OCI-LY3 (cell line): ENCODE data around the gene EIF4G1.

Source experiments
- H2AFZ ChIP-seq: fragments of 200-600, 300-600 bp; shearing (Covaris generic); 2 replicates; pipeline ENCODE4 v1.6.0; 2014; ENCODE audit warnings: antibody characterized with exemption, low read depth, low read length
- H3K27ac ChIP-seq: fragments of 200-600, 300-600 bp; sonication (generic); 2 replicates; pipeline ENCODE4 v1.5.1; 2014; ENCODE audit warnings: mild to moderate bottlenecking, low read length, moderate library complexity, mixed read lengths
- H3K27me3 ChIP-seq: fragments of 200-600, 300-600 bp; sonication (generic); 2 replicates; pipeline ENCODE4 v1.6.1; 2014; ENCODE audit warnings: low read depth, low read length, mixed read lengths
- H3K36me3 ChIP-seq: fragments of 200-600, 300-600 bp; sonication (generic); replicated peaks from 2 replicates; pipeline ENCODE3; 2014; ENCODE audit warnings: low read depth, low read length, mixed read lengths
- H3K4me1 ChIP-seq: fragments of 300-600, 200-600 bp; sonication (generic); 2 replicates; pipeline ENCODE4 v1.6.1; 2014; ENCODE audit warnings: low read length, mixed read lengths
- H3K4me2 ChIP-seq: fragments of 200-600, 300-600 bp; sonication (generic); 2 replicates; pipeline ENCODE4 v1.6.1; 2014; ENCODE audit warnings: low read length, mixed read lengths
- H3K4me3 ChIP-seq: fragments of 300-600, 200-600 bp; sonication (generic); 2 replicates; pipeline ENCODE4 v1.5.1; 2014; ENCODE audit warnings: antibody characterized with exemption, mild to moderate bottlenecking, low read length, moderate library complexity
- H3K79me2 ChIP-seq: fragments of 300-600, 200-600 bp; shearing (Covaris generic); 2 replicates; pipeline ENCODE4 v1.6.1; 2014; ENCODE audit warnings: mild to moderate bottlenecking, low read length, mixed read lengths
- H3K9ac ChIP-seq: fragments of 300-600, 200-600 bp; shearing (Covaris generic); 2 replicates; pipeline ENCODE4 v1.6.0; 2014; ENCODE audit warnings: mild to moderate bottlenecking, low read length, moderate library complexity
- H3K9me3 ChIP-seq: fragments of 200-600, 300-600 bp; shearing (Covaris generic); 2 replicates; pipeline ENCODE4 v1.6.1; 2014; ENCODE audit warnings: low read length, mixed read lengths; ENCODE audit not compliant: insufficient read depth
- H4K20me1 ChIP-seq: fragments of 200-600, 300-600 bp; sonication (generic); 2 replicates; pipeline ENCODE4 v1.6.1; 2016; ENCODE audit warnings: low read length, mixed read lengths; ENCODE audit not compliant: insufficient read depth
- CTCF ChIP-seq: fragments of 200-600, 300-600 bp; sonication (generic); IDR thresholded peaks from 2 replicates; pipeline ENCODE4 v1.5.1; 2014; ENCODE audit warnings: antibody characterized with exemption, low read length, low read depth
- EZH2phosphoT487 ChIP-seq: fragments of 200-600 bp; shearing (Covaris generic); IDR thresholded peaks from 2 replicates; pipeline ENCODE4 v1.6.1; 2018; ENCODE audit warnings: antibody characterized with exemption, mixed run types, low read depth

The EIF4G1 gene

GRCh38 chr3:184351511-184352148, 37.2 kb downstream of the EIF4G1 start:
- TF ChIP-seq EZH2phosphoT487: no peak
- no peak for TF ChIP-seq CTCF
- Histone ChIP-seq H3K4me2 (no peak overlapping the region), H3K4me3 (no peak overlapping the region), H3K79me2 (no peaks in the 10 kb centered on the region), H2AFZ (no peak overlapping the region), H3K36me3 (peaks cover 5% of the 10 kb centered on the region), H3K27ac (no peak overlapping the region), H3K9ac (no peak overlapping the region), H3K9me3 (no peaks in the 10 kb centered on the region), H4K20me1 (no peaks in the 10 kb centered on the region), H3K4me1 (no peaks in the 10 kb centered on the region), H3K27me3 (no peaks in the 10 kb centered on the region)

GRCh38 chr3:184352149-184352785, 37.9 kb downstream of the EIF4G1 start:
- Histone ChIP-seq H3K9me3 (no peaks in the 10 kb centered on the region), H3K27ac (no peak overlapping the region), H3K4me3 (no peak overlapping the region), H3K9ac (no peak overlapping the region), H4K20me1 (no peaks in the 10 kb centered on the region), H3K4me2 (no peak overlapping the region), H2AFZ (no peak overlapping the region), H3K36me3 (peaks cover 5% of the 10 kb centered on the region), H3K79me2 (no peaks in the 10 kb centered on the region), H3K27me3 (no peaks in the 10 kb centered on the region), H3K4me1 (no peaks in the 10 kb centered on the region)
- no peak for TF ChIP-seq EZH2phosphoT487
- no peak for TF ChIP-seq CTCF

- Histone ChIP-seq H2AFZ (no peak overlapping the region), H4K20me1 (no peaks in the 10 kb centered on the region), H3K4me1 (no peaks in the 10 kb centered on the region), H3K27me3 (no peaks in the 10 kb centered on the region), H3K79me2 (no peaks in the 10 kb centered on the region), H3K36me3 (peaks cover 5% of the 10 kb centered on the region), H3K9me3 (no peaks in the 10 kb centered on the region), H3K4me2 (no peak overlapping the region), H3K27ac (no peak overlapping the region), H3K9ac (no peak overlapping the region), H3K4me3 (no peak overlapping the region)
- TF ChIP-seq CTCF (no peak), EZH2phosphoT487 (no peak)
Measured at GRCh38 chr3:184352897-184353545, 38.6 kb downstream of the EIF4G1 start.

- Histone ChIP-seq H3K9ac (no peak overlapping the region), H3K36me3 (peaks cover 5% of the 10 kb centered on the region), H3K4me2 (no peak overlapping the region), H3K9me3 (no peaks in the 10 kb centered on the region), H3K79me2 (no peaks in the 10 kb centered on the region), H3K27ac (no peak overlapping the region), H2AFZ (no peak overlapping the region), H3K4me1 (no peaks in the 10 kb centered on the region), H4K20me1 (no peaks in the 10 kb centered on the region), H3K4me3 (no peak overlapping the region), H3K27me3 (no peaks in the 10 kb centered on the region)
- no peak for TF ChIP-seq EZH2phosphoT487
- TF ChIP-seq CTCF: no peak
Measured at GRCh38 chr3:184353546-184353941, 39.1 kb downstream of the EIF4G1 start.
